ENCODE data around the gene LIN52.

DNA sequence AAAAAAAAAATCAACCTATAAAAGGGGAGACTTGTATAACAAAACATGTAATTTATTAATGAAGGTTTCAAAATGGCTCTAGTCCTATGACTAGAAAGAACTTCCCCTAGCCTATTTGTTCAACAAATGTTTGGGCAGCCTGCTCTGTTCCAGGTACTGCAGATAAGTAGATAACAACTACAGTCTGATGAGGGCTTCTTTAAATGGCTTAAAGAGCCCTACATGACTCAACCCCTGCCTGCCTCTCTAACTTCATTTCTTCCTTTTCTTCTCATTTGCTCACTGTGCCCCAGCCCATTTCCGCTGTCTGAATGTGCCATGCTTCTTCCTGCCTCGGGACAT is 22.0 kb upstream of the LIN52 start:
- TF ChIP-seq, protein P1, sequence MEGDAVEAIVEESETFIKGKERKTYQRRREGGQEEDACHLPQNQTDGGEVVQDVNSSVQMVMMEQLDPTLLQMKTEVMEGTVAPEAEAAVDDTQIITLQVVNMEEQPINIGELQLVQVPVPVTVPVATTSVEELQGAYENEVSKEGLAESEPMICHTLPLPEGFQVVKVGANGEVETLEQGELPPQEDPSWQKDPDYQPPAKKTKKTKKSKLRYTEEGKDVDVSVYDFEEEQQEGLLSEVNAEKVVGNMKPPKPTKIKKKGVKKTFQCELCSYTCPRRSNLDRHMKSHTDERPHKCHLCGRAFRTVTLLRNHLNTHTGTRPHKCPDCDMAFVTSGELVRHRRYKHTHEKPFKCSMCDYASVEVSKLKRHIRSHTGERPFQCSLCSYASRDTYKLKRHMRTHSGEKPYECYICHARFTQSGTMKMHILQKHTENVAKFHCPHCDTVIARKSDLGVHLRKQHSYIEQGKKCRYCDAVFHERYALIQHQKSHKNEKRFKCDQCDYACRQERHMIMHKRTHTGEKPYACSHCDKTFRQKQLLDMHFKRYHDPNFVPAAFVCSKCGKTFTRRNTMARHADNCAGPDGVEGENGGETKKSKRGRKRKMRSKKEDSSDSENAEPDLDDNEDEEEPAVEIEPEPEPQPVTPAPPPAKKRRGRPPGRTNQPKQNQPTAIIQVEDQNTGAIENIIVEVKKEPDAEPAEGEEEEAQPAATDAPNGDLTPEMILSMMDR (IDR thresholded peaks at IDR 0.05), result no peak
- no peak for TF ChIP-seq POLR2A (IDR thresholded peaks at IDR 0.05)
